ENCODE measurements around the gene PDCD2L.
"Not testable (repeated sequence)": the region's sequence is repeated elsewhere in the genome, so short reads cannot be mapped to it uniquely, and the experiment has no call there.

GRCh38 chr19:34469026-34469425, 64.8 kb downstream of the PDCD2L start:
- not testable (repeated sequence) for TF ChIP-seq POLR2A, CTCF, EP300 (IDR thresholded peaks at IDR 0.05)
